Measurements from ENCODE around the gene AKAP13. TPM values are rescaled to one million over a fixed set of nuclear protein-coding genes. Genes with fewer than 3 reads are reported as not detected.

Gene AKAP13
- total RNA-seq, 1 experiment from 2014 or later: 47.3 TPM

- Mint-ChIP-seq H3K27me3 (ENCODE audit: low read depth) (no peaks in the 10 kb centered on the region), H3K36me3 (ENCODE audit: insufficient read depth in 1 of 3, low read depth in 3 of 3) (peaks cover 15 to 43% (median 32%) of the 10 kb centered on the region in 3 experiments), H3K9me3 (no peaks in the 10 kb centered on the region; a peak in 1 of 5 replicates), H3K4me1 (no peaks in the 10 kb centered on the region), H3K4me3 (no peak overlapping the region), H3K27ac (no peak overlapping the region)
- no peak overlapping the region for H4K91ac ChIP-seq (ENCODE audit: insufficient read length, low read depth, low read length)
- no peak overlapping the region for H2AK5ac ChIP-seq (ENCODE audit: insufficient read length, low read length)
- no peaks in the 10 kb centered on the region for H3K9me3 ChIP-seq (ENCODE audit: control insufficient read depth, low read depth, low read length)
- H2BK5ac ChIP-seq (ENCODE audit: insufficient read length, low read length): no peak overlapping the region
- no peak overlapping the region for H3K4ac ChIP-seq (ENCODE audit: low read depth, low read length)
- H2AFZ ChIP-seq (ENCODE audit: low read length): no peak overlapping the region
- WGBS (ENCODE audit: extremely low coverage, insufficient read length, low lambda C conversion rate): no CpG with 5 or more reads among the region's 2 CpGs
- H2BK12ac ChIP-seq (ENCODE audit: insufficient read length, low read depth, low read length): no peak overlapping the region
- no peak overlapping the region for H3K27ac ChIP-seq (ENCODE audit: insufficient read length, low read depth, low read length)
- H2BK20ac ChIP-seq (ENCODE audit: low read depth, low read length, poor library complexity, severe bottlenecking): no peak overlapping the region
- no peak overlapping the region for H3K14ac ChIP-seq (ENCODE audit: insufficient read depth, low read length)
- no peaks in the 10 kb centered on the region for H3K4me1 ChIP-seq (ENCODE audit: insufficient read depth, low read length)
- no peak overlapping the region for H4K5ac ChIP-seq (ENCODE audit: insufficient read length, low read depth, low read length)
- H3K4me2 ChIP-seq (ENCODE audit: insufficient read depth, insufficient read length, low read length): no peak overlapping the region
- H2BK15ac ChIP-seq (ENCODE audit: low read depth, low read length): no peak overlapping the region
- no peak overlapping the region for H3K23ac ChIP-seq (ENCODE audit: insufficient read length, low read depth, low read length)
- no peaks in the 10 kb centered on the region for H3K23me2 ChIP-seq (ENCODE audit: insufficient read length, low read depth, low read length, poor library complexity, severe bottlenecking)
- no peak overlapping the region for H3K56ac ChIP-seq (ENCODE audit: insufficient read length, low read depth, low read length)
- H2BK120ac ChIP-seq (ENCODE audit: low read depth, low read length, poor library complexity, severe bottlenecking): no peak overlapping the region
- no peak for TF ChIP-seq CTCF (conservative IDR thresholded peaks at IDR 0.05)
- no peaks in the 10 kb centered on the region for H3K27me3 ChIP-seq (ENCODE audit: insufficient read depth, low read length)
- H3K9ac ChIP-seq (ENCODE audit: extremely low read depth, insufficient read length, low read length): no peak overlapping the region
- no peak overlapping the region for H3K18ac ChIP-seq (ENCODE audit: insufficient read length, low read depth, low read length)
- no peaks in the 10 kb centered on the region for H4K20me1 ChIP-seq (ENCODE audit: control insufficient read depth, insufficient read depth, insufficient read length)
- H3T11ph ChIP-seq (ENCODE audit: low read length): no peak overlapping the region
- no peaks in the 10 kb centered on the region for H3K79me1 ChIP-seq (ENCODE audit: insufficient read depth, low read depth, low read length, poor library complexity, severe bottlenecking)
- no peak for DNase-seq
- H4K8ac ChIP-seq (replicated peaks; ENCODE audit: insufficient read length, low read depth, low read length): no peak overlapping the region
- no peaks in the 10 kb centered on the region for H3K79me2 ChIP-seq (ENCODE audit: insufficient read depth, low read length)
Observed at GRCh38 chr15:85727068-85727467, 346.7 kb downstream of the AKAP13 start.
